ENCODE results near the gene ADPRHL1. TPM values are rescaled to one million over a fixed set of nuclear protein-coding genes. Genes with fewer than 3 reads are reported as not detected.

The ADPRHL1 gene
- total RNA-seq, 1 experiment from 2014 or later, result 0.76 TPM

- no peak for DNase-seq (ENCODE audit: low read depth)
These were observed 103.0 kb downstream of the ADPRHL1 start for GRCh38 chr13:113350065-113350937.

Other genes starting within 250 kb of the ADPRHL1 start
- 50.3 and 73.8 TPM in 2 replicates for gene PCID2, start 244.8 kb downstream of the ADPRHL1 start, total RNA-seq (2014; rRNA removed; shearing (Covaris generic))
- gene CUL4A, start 243.9 kb downstream of the ADPRHL1 start, total RNA-seq (2014; rRNA removed; shearing (Covaris generic)), result 74.6 and 83.9 TPM in 2 replicates
- gene LAMP1, start 156.2 kb downstream of the ADPRHL1 start, total RNA-seq (2014; rRNA removed; shearing (Covaris generic)), result 167 and 230 TPM in 2 replicates
- 0.71 and 2.3 TPM in 2 replicates for gene GRTP1, start 89.4 kb downstream of the ADPRHL1 start, total RNA-seq (2014; rRNA removed; shearing (Covaris generic))
- gene DCUN1D2, start 37.2 kb upstream of the ADPRHL1 start, total RNA-seq (2014; rRNA removed; shearing (Covaris generic)), result 4.0 and 10.9 TPM in 2 replicates
- 83.5 and 116 TPM in 2 replicates for gene TFDP1, start 131.3 kb upstream of the ADPRHL1 start, total RNA-seq (2014; rRNA removed; shearing (Covaris generic))
- gene ATP4B, start 204.7 kb upstream of the ADPRHL1 start, total RNA-seq (2014; rRNA removed; shearing (Covaris generic)), result not detected in 2 replicates
- not detected in 2 replicates for gene GRK1, start 213.7 kb upstream of the ADPRHL1 start, total RNA-seq (2014; rRNA removed; shearing (Covaris generic))